ENCODE results near the gene PFDN5.

DNA sequence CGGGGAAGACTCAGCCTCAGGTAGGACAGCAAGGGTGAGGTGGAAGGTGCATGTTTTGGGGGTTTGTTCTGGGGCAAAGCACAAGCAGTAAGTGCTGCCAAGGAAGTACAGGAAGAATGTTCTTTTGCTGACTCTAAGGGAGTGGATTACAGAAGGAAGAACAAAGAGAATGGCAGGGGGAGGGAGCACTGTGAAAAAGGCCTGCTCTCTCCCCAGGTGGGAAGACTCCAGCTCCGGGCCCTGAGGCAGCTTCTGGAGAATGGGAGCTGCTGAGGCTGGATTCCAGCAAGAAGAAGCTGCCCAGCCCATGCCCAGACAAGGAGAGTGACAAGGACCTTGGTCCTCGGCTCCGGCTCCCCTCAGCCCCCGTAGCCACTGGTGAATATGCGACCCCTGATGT, 7.0 kb upstream of the PFDN5 start:
- TF ChIP-seq, protein P1, sequence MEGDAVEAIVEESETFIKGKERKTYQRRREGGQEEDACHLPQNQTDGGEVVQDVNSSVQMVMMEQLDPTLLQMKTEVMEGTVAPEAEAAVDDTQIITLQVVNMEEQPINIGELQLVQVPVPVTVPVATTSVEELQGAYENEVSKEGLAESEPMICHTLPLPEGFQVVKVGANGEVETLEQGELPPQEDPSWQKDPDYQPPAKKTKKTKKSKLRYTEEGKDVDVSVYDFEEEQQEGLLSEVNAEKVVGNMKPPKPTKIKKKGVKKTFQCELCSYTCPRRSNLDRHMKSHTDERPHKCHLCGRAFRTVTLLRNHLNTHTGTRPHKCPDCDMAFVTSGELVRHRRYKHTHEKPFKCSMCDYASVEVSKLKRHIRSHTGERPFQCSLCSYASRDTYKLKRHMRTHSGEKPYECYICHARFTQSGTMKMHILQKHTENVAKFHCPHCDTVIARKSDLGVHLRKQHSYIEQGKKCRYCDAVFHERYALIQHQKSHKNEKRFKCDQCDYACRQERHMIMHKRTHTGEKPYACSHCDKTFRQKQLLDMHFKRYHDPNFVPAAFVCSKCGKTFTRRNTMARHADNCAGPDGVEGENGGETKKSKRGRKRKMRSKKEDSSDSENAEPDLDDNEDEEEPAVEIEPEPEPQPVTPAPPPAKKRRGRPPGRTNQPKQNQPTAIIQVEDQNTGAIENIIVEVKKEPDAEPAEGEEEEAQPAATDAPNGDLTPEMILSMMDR (IDR thresholded peaks at IDR 0.05): no peak
- TF ChIP-seq POLR2AphosphoS5 (IDR thresholded peaks at IDR 0.05): no peak
